Measurements from ENCODE around the gene FAM114A1.

DNA sequence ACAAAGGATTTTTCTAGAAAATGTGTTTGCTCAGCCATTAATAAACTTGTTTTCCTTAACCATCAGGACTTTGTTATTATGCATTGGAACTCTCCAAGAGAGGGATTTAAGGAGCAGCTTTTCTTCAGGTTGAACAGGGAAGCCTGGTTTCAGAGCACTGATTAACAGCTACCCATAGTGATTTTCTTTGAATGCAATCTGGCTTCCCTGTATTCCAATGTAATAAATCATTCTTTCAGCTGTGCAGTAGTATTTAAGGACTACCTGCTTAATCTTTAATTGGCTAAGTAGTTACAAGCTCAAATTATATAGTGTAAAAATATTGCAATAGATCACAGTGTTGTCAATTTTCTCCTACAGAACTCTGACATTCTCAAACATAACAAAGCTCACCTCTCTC is 87.1 kb downstream of the FAM114A1 start:
- TF ChIP-seq REST (IDR thresholded peaks at IDR 0.05; ENCODE audit: borderline replicate concordance) (no peak), MXI1 (conservative IDR thresholded peaks at IDR 0.05; ENCODE audit: poor library complexity, severe bottlenecking) (no peak)
- TF ChIP-seq, protein P1, sequence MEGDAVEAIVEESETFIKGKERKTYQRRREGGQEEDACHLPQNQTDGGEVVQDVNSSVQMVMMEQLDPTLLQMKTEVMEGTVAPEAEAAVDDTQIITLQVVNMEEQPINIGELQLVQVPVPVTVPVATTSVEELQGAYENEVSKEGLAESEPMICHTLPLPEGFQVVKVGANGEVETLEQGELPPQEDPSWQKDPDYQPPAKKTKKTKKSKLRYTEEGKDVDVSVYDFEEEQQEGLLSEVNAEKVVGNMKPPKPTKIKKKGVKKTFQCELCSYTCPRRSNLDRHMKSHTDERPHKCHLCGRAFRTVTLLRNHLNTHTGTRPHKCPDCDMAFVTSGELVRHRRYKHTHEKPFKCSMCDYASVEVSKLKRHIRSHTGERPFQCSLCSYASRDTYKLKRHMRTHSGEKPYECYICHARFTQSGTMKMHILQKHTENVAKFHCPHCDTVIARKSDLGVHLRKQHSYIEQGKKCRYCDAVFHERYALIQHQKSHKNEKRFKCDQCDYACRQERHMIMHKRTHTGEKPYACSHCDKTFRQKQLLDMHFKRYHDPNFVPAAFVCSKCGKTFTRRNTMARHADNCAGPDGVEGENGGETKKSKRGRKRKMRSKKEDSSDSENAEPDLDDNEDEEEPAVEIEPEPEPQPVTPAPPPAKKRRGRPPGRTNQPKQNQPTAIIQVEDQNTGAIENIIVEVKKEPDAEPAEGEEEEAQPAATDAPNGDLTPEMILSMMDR (IDR thresholded peaks at IDR 0.05; ENCODE audit: poor library complexity, severe bottlenecking) = no peak
